Measurements from ENCODE around the gene ARSJ. TPM values are rescaled to one million over a fixed set of nuclear protein-coding genes. Genes with fewer than 3 reads are reported as not detected.
"Not testable (repeated sequence)": the region's sequence is repeated elsewhere in the genome, so short reads cannot be mapped to it uniquely, and the experiment has no call there.

Gene ARSJ
- total RNA-seq, 2 experiments from 2014 or later = not detected

DNA sequence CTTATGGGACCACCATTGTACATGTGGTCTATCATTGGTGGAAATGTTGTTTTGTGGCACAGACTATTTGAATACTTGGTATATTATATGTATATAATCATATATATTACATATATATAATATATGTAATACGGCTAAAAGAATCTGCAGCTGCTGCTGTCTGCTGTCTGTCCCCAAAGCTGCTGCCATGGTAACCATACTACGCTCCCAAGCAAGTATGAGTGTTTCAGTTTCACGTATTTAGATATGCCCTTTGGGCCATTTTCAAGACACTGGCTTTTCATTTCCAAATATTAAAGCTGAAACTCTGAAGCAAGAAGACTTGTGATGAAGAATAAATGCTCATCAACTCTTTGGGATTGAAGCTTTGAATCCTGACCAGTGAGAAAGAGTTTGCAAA, 42.0 kb upstream of the ARSJ start:
- Mint-ChIP-seq H3K9me3 (no peaks in the 10 kb centered on the region), H3K36me3 (ENCODE audit: low read depth) (no peaks in the 10 kb centered on the region), H3K27me3 (peaks cover 1% of the 10 kb centered on the region), H3K27ac (no peak overlapping the region), H3K4me3 (no peak overlapping the region), H3K4me1 (ENCODE audit: low read depth) (peaks cover 6% of the 10 kb centered on the region)
- ChIA-PET POLR2A (no interaction called here), CTCF (no interaction called here)
- DNase-seq (no peak), ATAC-seq (no peak)
- intact Hi-C loops (cut with micrococcal nuclease) = no loop called here
- TF ChIP-seq, protein P1, sequence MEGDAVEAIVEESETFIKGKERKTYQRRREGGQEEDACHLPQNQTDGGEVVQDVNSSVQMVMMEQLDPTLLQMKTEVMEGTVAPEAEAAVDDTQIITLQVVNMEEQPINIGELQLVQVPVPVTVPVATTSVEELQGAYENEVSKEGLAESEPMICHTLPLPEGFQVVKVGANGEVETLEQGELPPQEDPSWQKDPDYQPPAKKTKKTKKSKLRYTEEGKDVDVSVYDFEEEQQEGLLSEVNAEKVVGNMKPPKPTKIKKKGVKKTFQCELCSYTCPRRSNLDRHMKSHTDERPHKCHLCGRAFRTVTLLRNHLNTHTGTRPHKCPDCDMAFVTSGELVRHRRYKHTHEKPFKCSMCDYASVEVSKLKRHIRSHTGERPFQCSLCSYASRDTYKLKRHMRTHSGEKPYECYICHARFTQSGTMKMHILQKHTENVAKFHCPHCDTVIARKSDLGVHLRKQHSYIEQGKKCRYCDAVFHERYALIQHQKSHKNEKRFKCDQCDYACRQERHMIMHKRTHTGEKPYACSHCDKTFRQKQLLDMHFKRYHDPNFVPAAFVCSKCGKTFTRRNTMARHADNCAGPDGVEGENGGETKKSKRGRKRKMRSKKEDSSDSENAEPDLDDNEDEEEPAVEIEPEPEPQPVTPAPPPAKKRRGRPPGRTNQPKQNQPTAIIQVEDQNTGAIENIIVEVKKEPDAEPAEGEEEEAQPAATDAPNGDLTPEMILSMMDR (IDR thresholded peaks at IDR 0.05) = no peak

DNA sequence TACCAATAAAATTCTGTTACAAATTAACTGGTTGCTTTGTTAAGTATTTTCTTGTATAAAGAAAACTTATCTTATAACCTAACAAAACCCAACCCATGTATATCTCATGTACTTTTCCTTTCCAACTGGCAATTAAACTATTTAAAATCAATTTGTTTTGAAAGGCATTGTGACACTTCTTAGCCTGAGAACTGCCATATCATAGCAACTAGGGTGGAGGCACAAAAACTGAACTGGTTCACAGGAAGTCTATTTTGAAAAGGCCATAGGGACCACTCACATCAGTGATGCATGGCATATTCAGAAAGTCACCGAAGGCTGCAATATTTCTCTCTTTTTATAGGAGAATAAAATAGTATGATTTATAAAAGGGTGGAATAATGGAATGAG, 40.5 kb upstream of the ARSJ start:
- DNase-seq (no peak), ATAC-seq (no peak)
- H3K27ac Mint-ChIP-seq = no peak overlapping the region
- peaks cover 1% of the 10 kb centered on the region for H3K27me3 Mint-ChIP-seq
- no peak overlapping the region for H3K4me3 Mint-ChIP-seq
- intact Hi-C loops (cut with micrococcal nuclease) = no loop called here
- ChIA-PET POLR2A (no interaction called here), CTCF (no interaction called here)
- peaks cover 6% of the 10 kb centered on the region for H3K4me1 Mint-ChIP-seq (ENCODE audit: low read depth)
- H3K36me3 Mint-ChIP-seq (ENCODE audit: low read depth) = no peaks in the 10 kb centered on the region
- H3K9me3 Mint-ChIP-seq = no peaks in the 10 kb centered on the region
- TF ChIP-seq, protein P1 (IDR thresholded peaks at IDR 0.05) = no peak

DNA sequence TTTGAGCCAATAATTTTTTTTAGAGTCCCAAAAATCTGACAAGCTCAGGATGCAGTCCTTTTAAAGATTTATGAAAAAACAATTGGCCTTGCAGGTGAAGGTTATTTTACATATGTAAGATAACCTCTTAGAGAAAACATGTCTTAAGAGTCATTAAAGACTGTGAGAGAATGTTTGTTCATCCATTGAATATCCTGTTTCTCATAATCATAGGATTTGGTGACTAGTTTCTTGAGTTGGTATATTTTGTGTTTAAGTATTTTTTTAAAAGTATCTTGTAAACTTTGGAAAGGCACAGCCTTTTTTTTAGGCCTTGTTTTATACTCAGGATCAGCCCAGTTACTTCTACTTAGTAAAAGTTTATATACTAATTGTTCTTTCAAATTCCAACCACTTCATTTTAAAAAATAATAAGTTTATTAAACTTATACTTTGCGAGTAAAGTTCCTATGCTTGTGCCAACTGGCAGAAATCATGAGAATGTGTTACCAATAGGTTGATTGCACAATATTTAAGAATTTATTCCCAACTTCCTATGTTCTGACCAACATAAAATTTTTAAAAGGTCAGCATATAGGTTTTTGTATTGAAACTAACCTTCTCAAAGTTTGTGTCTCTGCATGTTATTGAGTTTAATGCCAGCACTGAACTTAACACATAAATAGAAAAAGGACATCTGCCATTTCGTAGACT, 40.0 kb upstream of the ARSJ start:
- Mint-ChIP-seq H3K27ac (no peak overlapping the region), H3K9me3 (no peaks in the 10 kb centered on the region), H3K4me3 (no peak overlapping the region), H3K36me3 (ENCODE audit: low read depth) (no peaks in the 10 kb centered on the region), H3K27me3 (peaks cover 1% of the 10 kb centered on the region), H3K4me1 (ENCODE audit: low read depth) (peaks cover 6% of the 10 kb centered on the region)
- ChIA-PET CTCF (no interaction called here), POLR2A (no interaction called here)
- DNase-seq (no peak), ATAC-seq (no peak)
- TF ChIP-seq, protein P1 (IDR thresholded peaks at IDR 0.05) = no peak
- intact Hi-C loops (cut with micrococcal nuclease) = no loop called here

DNA sequence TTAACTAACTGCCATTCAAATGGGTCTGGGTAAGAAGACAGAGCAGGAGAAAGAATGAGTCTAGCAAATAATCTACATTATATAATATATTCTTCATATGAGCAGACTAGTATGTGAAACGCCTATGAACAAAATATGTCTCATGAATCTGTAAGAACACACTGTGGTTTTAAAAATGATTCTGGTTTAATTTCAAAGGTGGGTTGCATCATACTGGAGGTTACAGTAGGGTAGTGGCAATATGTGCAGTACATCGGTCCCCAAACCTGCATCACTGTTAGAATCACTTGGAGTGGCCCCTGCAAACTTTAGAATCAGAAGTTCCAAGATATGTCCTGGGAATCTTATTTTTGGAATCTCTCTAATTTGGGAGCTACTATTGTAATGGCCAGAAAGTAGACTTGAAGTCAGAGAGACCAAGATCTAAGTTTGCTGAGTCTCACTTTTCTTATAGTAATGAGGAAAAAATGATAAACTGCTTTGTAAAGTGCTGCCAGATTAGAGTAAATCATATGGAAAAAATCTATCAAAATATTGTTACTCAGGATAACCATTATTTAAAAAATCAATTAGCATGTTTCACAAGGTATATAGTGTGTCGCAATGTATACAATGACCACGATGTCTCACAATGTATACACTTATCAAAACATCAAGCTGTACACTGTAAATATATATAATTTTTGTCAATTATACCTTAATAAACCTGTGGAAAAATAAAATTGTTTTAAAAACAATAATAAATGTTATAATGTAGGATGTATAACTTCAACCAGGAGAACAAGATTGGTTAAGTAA, 37.9 kb upstream of the ARSJ start:
- DNase-seq (no peak), ATAC-seq (no peak)
- H3K4me1 Mint-ChIP-seq (ENCODE audit: low read depth) = peaks cover 6% of the 10 kb centered on the region
- POLR2A ChIA-PET = no interaction called here
- TF ChIP-seq, protein P1 (IDR thresholded peaks at IDR 0.05) = no peak
- peaks cover 1% of the 10 kb centered on the region for H3K27me3 Mint-ChIP-seq
- peak overlapping the region; percentile 39 for H3K27ac Mint-ChIP-seq
- no peak overlapping the region for H3K4me3 Mint-ChIP-seq
- intact Hi-C loops (cut with micrococcal nuclease) = no loop called here
- no peaks in the 10 kb centered on the region for H3K36me3 Mint-ChIP-seq (ENCODE audit: low read depth)
- CTCF ChIA-PET = no interaction called here
- no peaks in the 10 kb centered on the region for H3K9me3 Mint-ChIP-seq

DNA sequence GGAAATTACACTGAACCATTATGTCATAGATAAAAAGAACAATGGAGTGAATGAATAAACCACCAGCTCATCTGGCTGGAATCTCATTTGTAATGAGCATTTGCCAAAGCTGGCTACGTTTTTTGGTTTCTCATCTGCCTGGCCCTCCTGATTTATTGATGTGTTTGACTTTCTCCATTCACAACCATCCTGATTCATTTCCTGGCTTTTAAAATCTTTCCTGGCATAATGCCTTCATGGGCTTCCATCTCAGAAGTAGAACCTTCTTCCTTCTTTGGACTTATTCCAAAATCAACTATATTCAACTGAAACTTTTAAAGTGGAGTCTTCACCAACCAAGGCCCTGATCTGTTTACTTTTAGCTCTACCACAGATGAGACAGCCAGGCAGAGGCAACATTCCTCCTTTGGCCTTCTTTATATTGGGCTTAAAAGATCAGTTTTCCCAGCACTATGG, 36.0 kb upstream of the ARSJ start:
- H3K4me3 Mint-ChIP-seq = no peak overlapping the region
- no peak overlapping the region for H3K27ac Mint-ChIP-seq
- TF ChIP-seq, protein P1 (IDR thresholded peaks at IDR 0.05) = no peak
- peaks cover 2% of the 10 kb centered on the region for H3K9me3 Mint-ChIP-seq
- peaks cover 6% of the 10 kb centered on the region for H3K4me1 Mint-ChIP-seq (ENCODE audit: low read depth)
- no peaks in the 10 kb centered on the region for H3K36me3 Mint-ChIP-seq (ENCODE audit: low read depth)
- ChIA-PET CTCF (interaction anchor here (1.1 to 1.2 kb wide), 2 partner anchors 32 to 56 kb away, joined by 4 read pairs; no protein-coding TSS in a partner anchor), POLR2A (interaction anchor here (1.1 kb wide), 1 partner anchor 36 kb away, joined by 5 read pairs; the partner anchor contains the start of gene ARSJ)
- no peak for ATAC-seq
- no peaks in the 10 kb centered on the region for H3K27me3 Mint-ChIP-seq
- DNase-seq = no peak
- intact Hi-C loops (cut with micrococcal nuclease) = no loop called here

DNA sequence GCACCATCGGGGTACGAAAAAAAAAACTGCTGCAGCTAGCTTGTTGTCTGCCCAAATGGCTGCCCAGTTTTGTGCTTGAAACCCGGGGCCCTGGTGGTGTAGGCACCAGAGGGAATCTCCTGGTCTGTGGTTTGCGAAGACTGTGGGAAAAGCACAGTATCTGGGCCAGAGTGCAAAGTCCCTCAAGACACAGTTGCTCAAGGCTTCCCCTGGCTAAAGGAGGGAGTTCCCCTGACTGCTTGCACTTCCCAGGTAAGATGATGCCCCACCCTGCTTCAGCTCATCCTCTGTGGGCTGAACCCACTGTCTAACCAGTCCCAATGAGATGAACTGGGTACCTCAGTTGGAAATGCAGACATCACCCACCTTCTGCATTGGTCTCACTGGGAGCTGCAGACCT, 33.8 kb upstream of the ARSJ start:
- H3K36me3 Mint-ChIP-seq (ENCODE audit: low read depth); H3K9me3 Mint-ChIP-seq; H3K27ac Mint-ChIP-seq; H3K4me1 Mint-ChIP-seq (ENCODE audit: low read depth); DNase-seq; ATAC-seq; H3K4me3 Mint-ChIP-seq; POLR2A ChIA-PET; H3K27me3 Mint-ChIP-seq; intact Hi-C loops (cut with micrococcal nuclease); CTCF ChIA-PET: not testable (repeated sequence)

Data from activated CD8-positive, alpha-beta T cell treated with anti-CD3 and anti-CD28 coated beads for 36 hours (primary cell).